HG03432 (cell line): Measurements from ENCODE around the gene REN.

ENCODE experiments used
- ATAC-seq: cut with Tn5 transposase; IDR thresholded peaks from one replicate; pipeline ENCODE4 v1.9.1; 2021; ENCODE audit warnings: mild to moderate bottlenecking, moderate library complexity; ENCODE audit not compliant: unreplicated experiment

The REN gene

GRCh38 chr1:204110894-204111633 is 55.1 kb downstream of the REN start:
- no peak for ATAC-seq

DNA sequence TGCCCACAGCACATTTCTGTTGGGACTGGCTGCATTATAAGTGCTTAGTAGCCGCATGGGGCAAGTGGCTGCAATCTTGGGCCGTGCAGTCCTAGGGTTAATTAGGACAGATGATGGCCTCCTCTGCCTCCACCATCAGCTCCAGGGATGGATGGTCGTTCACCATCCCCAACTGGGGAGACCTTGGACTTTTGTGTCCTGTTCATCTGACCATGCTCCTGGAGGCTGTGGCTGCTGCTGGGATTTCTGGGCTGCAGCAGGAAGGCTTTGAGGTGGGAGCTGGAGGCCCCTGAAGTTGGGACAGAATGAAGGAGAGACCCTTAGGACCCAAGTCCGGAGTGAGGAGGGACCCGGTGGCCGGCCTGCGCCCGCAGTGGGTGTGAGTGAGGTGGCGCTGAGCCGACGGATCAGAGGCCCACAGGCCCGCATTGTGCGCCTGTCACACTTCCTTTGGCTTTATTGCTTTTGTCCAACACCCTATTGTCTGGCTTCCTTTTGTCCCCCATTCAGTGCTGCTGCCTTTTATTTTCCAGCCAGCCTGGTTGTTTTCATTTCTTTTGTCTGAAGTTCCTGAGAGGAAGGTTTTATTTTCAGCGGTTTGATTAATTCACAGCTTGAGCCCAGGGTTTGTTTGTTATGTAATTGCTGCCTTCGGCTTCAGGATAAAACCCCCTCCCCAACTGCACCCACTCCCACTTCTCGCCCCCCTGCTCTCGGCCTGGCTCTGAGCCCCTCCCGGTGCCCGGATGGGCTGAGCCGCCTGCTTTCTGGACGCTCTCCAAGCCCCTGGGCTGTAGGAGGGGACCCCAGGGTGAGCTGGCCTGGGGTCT is 57.6 kb downstream of the REN start:
- no peak for ATAC-seq

- no peak for ATAC-seq
Observed at GRCh38 chr1:204107892-204108291, 58.2 kb downstream of the REN start.

GRCh38 chr1:204106825-204107224 is 59.3 kb downstream of the REN start:
- no peak for ATAC-seq

- no peak for ATAC-seq
Observed at GRCh38 chr1:204105131-204105515, 61.0 kb downstream of the REN start.
